NOMO-1 treated with DMSO at 0.1 percent for 48 hours (cell line): ENCODE data around the gene ISG20L2.
A peak's percentile ranks its signal among the peaks of the same experiment; 100 is the strongest.

Experiments used
- DNase-seq: peaks from one replicate; lab custom pipeline; 2025; ENCODE audit not compliant: unreplicated experiment; lab: John Stamatoyannopoulos, UW

The ISG20L2 gene

GRCh38 chr1:156690675-156691036, 37.9 kb downstream of the ISG20L2 start:
- no peak for DNase-seq

- DNase-seq: no peak
Measured at GRCh38 chr1:156689953-156690674, 38.5 kb downstream of the ISG20L2 start.

GRCh38 chr1:156689035-156689952, 39.3 kb downstream of the ISG20L2 start:
- peak; percentile 76 for DNase-seq

- DNase-seq: no peak
Measured at GRCh38 chr1:156684227-156684782, 44.3 kb downstream of the ISG20L2 start.

GRCh38 chr1:156682166-156682890, 46.2 kb downstream of the ISG20L2 start:
- no peak for DNase-seq

GRCh38 chr1:156681196-156681960, 47.2 kb downstream of the ISG20L2 start:
- no peak for DNase-seq

- no peak for DNase-seq
Measured at GRCh38 chr1:156680056-156680455, 48.5 kb downstream of the ISG20L2 start.

GRCh38 chr1:156677616-156678596, 50.7 kb downstream of the ISG20L2 start:
- DNase-seq: peak; percentile 58

- DNase-seq: no peak
Measured at GRCh38 chr1:156676820-156677615, 51.5 kb downstream of the ISG20L2 start, which contains the start of gene NES. TSS of gene NES (minus strand) at chr1:156677407. CDS start at chr1:156677264, 143 bp downstream.

- no peak for DNase-seq
Measured at GRCh38 chr1:156676114-156676819, 52.3 kb downstream of the ISG20L2 start.

- DNase-seq: no peak
Measured at GRCh38 chr1:156675210-156676113, 53.1 kb downstream of the ISG20L2 start.

- no peak for DNase-seq
Measured at GRCh38 chr1:156673387-156674121, 55.0 kb downstream of the ISG20L2 start.
